Measurements from ENCODE around the gene PPP1R12A.

DNA sequence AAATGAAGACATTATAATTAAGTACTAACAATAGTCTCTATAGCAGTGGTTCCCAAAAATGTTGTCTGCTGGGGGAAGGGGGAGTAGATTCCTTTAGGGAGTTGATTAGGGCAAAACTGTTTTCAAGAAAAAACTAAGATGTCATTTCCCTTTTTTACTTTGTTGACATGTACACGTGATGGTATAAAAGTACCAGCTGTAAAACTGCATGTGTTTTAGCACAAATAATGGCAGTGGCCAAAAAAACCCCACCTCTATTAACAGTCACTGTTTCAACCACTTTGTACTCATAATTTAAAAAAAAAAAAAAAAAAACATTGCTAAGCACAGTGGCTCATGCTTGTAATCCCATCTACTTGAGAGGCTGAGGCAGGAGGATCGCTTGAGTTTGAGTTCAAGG lies 61.7 kb downstream of the PPP1R12A start:
- TF ChIP-seq POLR2A (IDR thresholded peaks at IDR 0.05; ENCODE audit: extremely low read depth, insufficient read length) = no peak
- TF ChIP-seq, protein P1, sequence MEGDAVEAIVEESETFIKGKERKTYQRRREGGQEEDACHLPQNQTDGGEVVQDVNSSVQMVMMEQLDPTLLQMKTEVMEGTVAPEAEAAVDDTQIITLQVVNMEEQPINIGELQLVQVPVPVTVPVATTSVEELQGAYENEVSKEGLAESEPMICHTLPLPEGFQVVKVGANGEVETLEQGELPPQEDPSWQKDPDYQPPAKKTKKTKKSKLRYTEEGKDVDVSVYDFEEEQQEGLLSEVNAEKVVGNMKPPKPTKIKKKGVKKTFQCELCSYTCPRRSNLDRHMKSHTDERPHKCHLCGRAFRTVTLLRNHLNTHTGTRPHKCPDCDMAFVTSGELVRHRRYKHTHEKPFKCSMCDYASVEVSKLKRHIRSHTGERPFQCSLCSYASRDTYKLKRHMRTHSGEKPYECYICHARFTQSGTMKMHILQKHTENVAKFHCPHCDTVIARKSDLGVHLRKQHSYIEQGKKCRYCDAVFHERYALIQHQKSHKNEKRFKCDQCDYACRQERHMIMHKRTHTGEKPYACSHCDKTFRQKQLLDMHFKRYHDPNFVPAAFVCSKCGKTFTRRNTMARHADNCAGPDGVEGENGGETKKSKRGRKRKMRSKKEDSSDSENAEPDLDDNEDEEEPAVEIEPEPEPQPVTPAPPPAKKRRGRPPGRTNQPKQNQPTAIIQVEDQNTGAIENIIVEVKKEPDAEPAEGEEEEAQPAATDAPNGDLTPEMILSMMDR (IDR thresholded peaks at IDR 0.05; ENCODE audit: low read depth, low read length) = no peak
